ENCODE data around the gene GORAB.

The GORAB gene

GRCh38 chr1:170531758-170532657 lies at the start of gene GORAB:
GORAB (plus strand) TSS chr1:170532166; CDS start chr1:170532224, 58 bp downstream.
- DNase-seq (ENCODE audit: low spot score), result peak; percentile 96

GRCh38 chr1:170483051-170483450 lies 48.9 kb upstream of the GORAB start:
- peak; percentile 36 for DNase-seq (ENCODE audit: low spot score)

GRCh38 chr1:170487503-170487902 lies 44.5 kb upstream of the GORAB start:
- no peak for DNase-seq (ENCODE audit: low spot score)

DNA sequence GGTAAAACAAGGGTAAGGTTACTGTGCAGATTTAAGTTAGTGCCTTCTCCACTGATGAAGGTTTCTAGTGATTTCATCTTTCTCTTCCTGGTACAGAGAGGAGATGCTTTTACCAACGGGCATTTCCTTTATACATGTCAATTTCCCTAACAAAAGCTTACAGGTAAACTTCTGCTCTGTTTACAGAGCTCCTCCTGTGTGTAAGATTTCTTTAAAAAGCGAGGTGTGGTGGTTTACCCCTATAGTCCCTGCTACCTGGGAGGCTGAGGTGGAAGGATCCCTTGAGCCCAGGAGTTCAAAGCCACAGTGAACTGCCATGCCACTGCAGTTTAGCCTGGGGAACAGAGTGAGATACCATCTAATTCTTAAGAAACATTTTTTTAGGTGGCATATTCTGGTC lies 40.7 kb upstream of the GORAB start:
- no peak for DNase-seq (ENCODE audit: low spot score)

- DNase-seq (ENCODE audit: low spot score), result no peak
Measured at GRCh38 chr1:170494369-170494768, 37.6 kb upstream of the GORAB start.

- no peak for DNase-seq (ENCODE audit: low spot score)
Measured at GRCh38 chr1:170495006-170495405, 37.0 kb upstream of the GORAB start.

GRCh38 chr1:170498876-170499275 lies 33.1 kb upstream of the GORAB start:
- no peak for DNase-seq (ENCODE audit: low spot score)

GRCh38 chr1:170503665-170504064 lies 28.3 kb upstream of the GORAB start:
- no peak for DNase-seq (ENCODE audit: low spot score)

DNA sequence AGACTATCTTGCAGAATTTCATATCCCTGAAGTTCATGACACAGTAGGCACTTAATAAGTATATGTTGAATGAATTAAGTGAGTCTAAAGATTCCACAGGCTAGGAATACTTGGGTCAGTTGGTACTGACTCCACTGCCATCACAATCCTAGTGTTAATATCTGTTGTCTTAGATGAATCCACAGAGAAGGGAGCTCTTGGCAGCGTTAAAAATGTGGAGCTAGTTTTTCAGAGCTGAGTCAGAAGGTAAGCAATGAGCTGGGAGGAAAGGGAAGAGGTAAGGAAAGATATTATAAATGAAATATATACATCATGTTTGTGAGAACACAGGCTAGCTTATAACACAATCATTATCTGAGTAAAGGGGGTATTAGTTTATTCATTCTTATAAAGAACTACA lies 21.8 kb upstream of the GORAB start:
- no peak for DNase-seq (ENCODE audit: low spot score)

- DNase-seq (ENCODE audit: low spot score), result no peak
Measured at GRCh38 chr1:170511038-170511437, 20.9 kb upstream of the GORAB start.

- no peak for DNase-seq (ENCODE audit: low spot score)
Measured at GRCh38 chr1:170513138-170513537, 18.8 kb upstream of the GORAB start.

- no peak for DNase-seq (ENCODE audit: low spot score)
Measured at GRCh38 chr1:170518185-170518834, 13.7 kb upstream of the GORAB start.

GRCh38 chr1:170518965-170519364 lies 13.0 kb upstream of the GORAB start:
- no peak for DNase-seq (ENCODE audit: low spot score)

DNA sequence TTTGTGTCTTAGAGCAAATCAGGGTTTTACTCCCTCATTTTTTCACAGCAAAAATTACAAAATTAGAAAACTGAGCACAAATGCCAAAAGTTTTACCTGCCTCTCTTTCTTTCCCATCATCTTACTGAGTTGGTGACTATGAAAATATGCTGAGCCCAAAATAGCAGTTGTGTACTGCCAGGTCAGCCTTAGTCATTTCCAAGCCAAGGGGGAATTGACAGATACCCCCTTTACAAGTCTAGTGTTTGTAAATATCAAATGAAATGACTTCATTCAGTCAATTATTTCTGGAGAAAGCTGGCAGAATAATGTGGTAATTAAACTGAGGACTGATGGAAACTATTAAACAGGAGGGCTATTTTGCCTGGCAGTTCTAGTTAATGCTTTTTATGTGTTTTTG lies 11.4 kb upstream of the GORAB start:
- no peak for DNase-seq (ENCODE audit: low spot score)

DNA sequence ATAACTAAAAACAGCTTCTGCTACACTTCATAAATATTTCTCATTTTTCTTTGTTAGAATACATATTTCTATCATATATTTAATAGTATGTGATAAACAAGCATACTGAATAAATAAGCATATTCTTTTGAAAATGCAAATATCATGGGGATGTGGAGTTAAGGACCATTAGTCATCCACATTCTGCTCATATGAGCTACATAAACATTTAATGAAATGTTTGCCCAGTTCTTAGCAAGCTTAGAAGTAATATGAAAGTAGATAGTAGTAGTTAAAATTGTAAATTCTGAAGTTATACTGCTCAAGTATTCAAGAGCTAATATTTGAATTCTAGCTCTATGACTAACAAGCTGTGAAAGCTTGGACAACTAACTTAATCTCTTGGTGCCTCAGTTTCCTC lies 10.1 kb upstream of the GORAB start:
- no peak for DNase-seq (ENCODE audit: low spot score)

- peak; percentile 50 for DNase-seq (ENCODE audit: low spot score)
Measured at GRCh38 chr1:170530972-170531757, 801 bp upstream of the GORAB start.

DNA sequence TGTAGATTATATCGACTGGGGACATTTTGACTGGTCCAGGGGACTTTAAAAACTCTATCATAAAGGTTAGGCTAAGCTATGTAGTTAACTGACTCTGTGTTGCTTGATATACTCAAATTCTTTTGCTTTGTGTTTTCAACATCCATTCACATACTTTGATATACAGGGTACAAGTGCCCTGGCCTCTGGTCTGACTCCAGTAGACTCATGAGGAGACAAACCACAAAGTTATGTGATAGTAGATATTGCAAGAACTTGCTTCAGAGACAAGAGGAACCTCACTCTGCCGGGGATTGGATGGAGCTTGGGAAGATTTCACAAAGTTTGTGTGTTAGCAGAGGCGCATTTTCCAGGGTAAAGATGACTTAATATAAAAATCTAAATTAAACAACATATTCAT lies 1.3 kb downstream of the GORAB start:
- DNase-seq (ENCODE audit: low spot score), result peak; percentile 55

DNA sequence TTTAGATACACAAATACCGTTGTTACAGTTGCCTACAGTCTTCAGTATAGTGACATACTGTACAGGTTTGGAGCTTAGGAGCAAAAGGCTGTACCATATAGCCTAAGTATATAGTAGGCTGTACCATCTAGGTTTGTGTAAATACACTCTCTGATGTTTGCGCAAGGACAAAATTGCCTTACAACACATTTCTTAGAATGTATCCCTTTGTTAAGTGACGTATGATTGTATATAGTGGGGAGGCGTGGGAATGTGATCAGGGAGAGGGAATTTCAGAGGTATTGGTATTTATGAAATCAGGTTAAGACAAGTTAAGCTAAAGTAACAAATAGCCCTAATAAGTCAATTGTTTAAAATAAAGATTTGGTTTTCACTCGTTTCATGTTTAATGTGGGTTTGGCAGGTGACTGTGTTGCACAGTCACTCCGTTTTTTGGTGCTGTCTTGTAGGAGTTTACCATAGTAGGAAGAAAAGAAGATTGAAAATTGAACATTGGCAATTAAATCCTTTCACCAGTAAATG lies 2.7 kb downstream of the GORAB start:
- no peak for DNase-seq (ENCODE audit: low spot score)

- DNase-seq (ENCODE audit: low spot score), result no peak
Measured at GRCh38 chr1:170535418-170535817, 3.5 kb downstream of the GORAB start.

DNA sequence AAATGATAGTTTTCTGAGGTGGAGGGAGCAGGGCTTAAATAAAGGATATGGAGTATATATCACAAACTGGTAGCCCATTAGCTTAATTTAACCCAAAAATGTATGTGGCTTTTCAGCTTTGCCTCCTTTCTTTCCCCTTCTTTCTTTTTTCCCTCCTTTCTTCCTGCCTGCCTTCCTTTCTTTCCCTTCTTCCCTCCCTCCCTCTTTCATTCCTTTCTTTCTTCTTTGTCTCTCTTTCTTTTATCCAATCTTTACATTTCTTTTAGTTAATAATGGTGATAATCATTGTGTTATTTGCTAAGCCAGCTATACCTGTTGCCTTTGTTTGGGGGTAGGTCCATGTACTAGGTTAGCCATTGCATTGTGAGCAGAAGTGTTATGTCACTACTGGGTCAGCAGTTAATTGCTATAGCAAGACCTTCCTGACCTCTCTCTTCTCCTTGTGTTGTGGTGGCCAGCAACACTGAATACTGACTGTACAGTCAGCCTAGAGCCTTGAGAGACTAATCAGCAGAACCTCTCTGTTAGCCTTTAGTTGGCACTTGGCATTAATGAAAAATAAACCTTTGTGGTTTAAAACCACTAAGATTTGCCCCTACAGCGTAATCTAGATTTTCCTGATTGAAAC lies 5.1 kb downstream of the GORAB start:
- DNase-seq (ENCODE audit: low spot score), result no peak

DNA sequence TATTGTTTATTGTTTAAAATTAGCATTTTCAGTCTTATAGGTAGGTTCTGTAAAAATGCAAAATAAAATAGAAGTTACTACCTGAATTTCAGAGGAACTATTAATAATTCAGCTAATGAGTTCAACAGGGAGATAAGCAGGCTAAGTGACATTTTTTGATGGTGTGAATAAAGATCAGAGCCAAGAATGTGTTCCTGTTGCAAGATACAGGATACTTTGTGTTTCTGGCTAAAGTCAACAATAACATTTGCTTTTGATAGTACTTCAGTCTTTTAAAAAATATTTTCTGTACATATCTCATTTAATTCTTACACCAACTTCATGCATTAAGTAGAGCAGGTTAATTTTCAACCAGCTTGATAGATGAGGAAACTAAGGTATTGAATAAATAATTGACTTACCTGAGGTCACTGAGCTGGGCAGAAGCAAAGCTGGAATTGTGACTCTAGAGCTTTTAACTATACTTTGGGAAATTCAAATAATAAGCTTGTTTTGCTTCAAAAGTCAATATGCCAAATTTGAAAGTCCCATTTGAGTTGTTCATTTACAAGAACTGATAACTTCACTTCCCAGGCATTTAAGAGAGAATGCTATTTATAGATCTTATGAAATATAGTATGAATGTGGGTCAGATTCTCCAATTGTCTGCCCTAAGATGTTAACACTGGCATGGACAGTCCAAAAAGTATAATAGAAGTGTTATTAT lies 6.0 kb downstream of the GORAB start:
- DNase-seq (ENCODE audit: low spot score), result peak; percentile 29
